Neuronal stem cell (in vitro differentiated cells): ENCODE data around the gene REP15.
"Not testable (repeated sequence)": the region's sequence is repeated elsewhere in the genome, so short reads cannot be mapped to it uniquely, and the experiment has no call there.

Experiments
- DNase-seq: peaks from one replicate; pipeline ENCODE4 v3.0.0-alpha.2; 2013; ENCODE audit warnings: low spot score
- H2AFZ ChIP-seq: one replicate; pipeline ENCODE4 v1.6.1; 2013; ENCODE audit warnings: mild to moderate bottlenecking, low read length, inconsistent platforms
- H2AK5ac ChIP-seq: 2 replicates; pipeline ENCODE4 v1.6.1; 2013; ENCODE audit warnings: low read depth, mild to moderate bottlenecking, inconsistent platforms, low read length, moderate library complexity, mixed read lengths
- H2BK120ac ChIP-seq: 2 replicates; pipeline ENCODE4 v1.6.1; 2013; ENCODE audit warnings: low read depth, mild to moderate bottlenecking, inconsistent platforms, low read length, moderate library complexity, mixed read lengths
- H2BK12ac ChIP-seq: one replicate; pipeline ENCODE4 v1.6.1; 2013; ENCODE audit warnings: low read length, inconsistent platforms
- H2BK15ac ChIP-seq: 2 replicates; pipeline ENCODE4 v1.6.1; 2013; ENCODE audit warnings: mild to moderate bottlenecking, low read length, inconsistent platforms, mixed read lengths
- H2BK5ac ChIP-seq: one replicate; pipeline ENCODE4 v1.6.1; 2013; ENCODE audit warnings: inconsistent platforms, mild to moderate bottlenecking, low read length, moderate library complexity
- H3K14ac ChIP-seq: one replicate; pipeline ENCODE4 v1.6.1; 2013; ENCODE audit warnings: low read length, inconsistent platforms
- H3K18ac ChIP-seq: 2 replicates; pipeline ENCODE4 v1.6.1; 2013; ENCODE audit warnings: low read length, inconsistent platforms
- H3K23ac ChIP-seq: 2 replicates; pipeline ENCODE4 v1.6.1; 2013; ENCODE audit warnings: low read depth, mild to moderate bottlenecking, mixed read lengths, low read length, inconsistent platforms; ENCODE audit not compliant: poor library complexity
- H3K27ac ChIP-seq: replicated peaks from 3 replicates; pipeline ENCODE4 v1.5.1; 2013; ENCODE audit warnings: low read length, inconsistent platforms
- H3K27me3 ChIP-seq, 3 experiments: 2 replicates each; pipeline ENCODE4 v1.6.1; 2013; ENCODE audit warnings: low read length in 3 of 3, mild to moderate bottlenecking in 2 of 3, inconsistent platforms in 1 of 3, low read depth in 1 of 3, mixed read lengths in 1 of 3, moderate library complexity in 1 of 3; ENCODE audit not compliant: control insufficient read depth in 3 of 3, insufficient read depth in 3 of 3
- H3K36me3 ChIP-seq, 2 donors: replicated peaks in 1 of 2; 2 replicates each; pipeline ENCODE4 v1.6.1; 2013; ENCODE audit warnings: low read length in 2 of 2; ENCODE audit not compliant: control insufficient read depth in 2 of 2, insufficient read depth in 2 of 2
- H3K4ac ChIP-seq: 2 replicates; pipeline ENCODE4 v1.6.1; 2013; ENCODE audit warnings: inconsistent platforms, mild to moderate bottlenecking, low read length, moderate library complexity
- H3K4me1 ChIP-seq, 2 donors: 1 replicate in 1 of 2; 2 replicates in 1 of 2; pipeline ENCODE4 v1.6.1; 2013; ENCODE audit warnings: low read length in 2 of 2, low read depth in 1 of 2; ENCODE audit not compliant: control insufficient read depth in 2 of 2, insufficient read depth in 1 of 2
- H3K4me2 ChIP-seq: one replicate; pipeline ENCODE4 v1.6.1; 2013; ENCODE audit warnings: mild to moderate bottlenecking, low read length, inconsistent platforms; ENCODE audit not compliant: insufficient read depth, poor library complexity, severe bottlenecking
- H3K4me3 ChIP-seq, 2 donors: 2 replicates each; pipeline ENCODE4 v1.5.1; 2013; ENCODE audit warnings: low read length in 2 of 2, mild to moderate bottlenecking in 2 of 2, inconsistent platforms in 1 of 2, moderate library complexity in 1 of 2
- H3K79me1 ChIP-seq: one replicate; pipeline ENCODE4 v1.6.1; 2013; ENCODE audit warnings: low read depth, mild to moderate bottlenecking, inconsistent platforms, low read length, moderate library complexity
- H3K9ac ChIP-seq: one replicate; pipeline ENCODE4 v1.6.1; 2013; ENCODE audit warnings: mild to moderate bottlenecking, low read depth, low read length, inconsistent platforms; ENCODE audit not compliant: poor library complexity
- H3K9me3 ChIP-seq, 2 donors: replicated peaks in 1 of 2; 2 replicates each; pipeline versions ENCODE3 to v1.6.1; 2013; ENCODE audit warnings: low read length in 2 of 2, mild to moderate bottlenecking in 2 of 2, inconsistent platforms in 1 of 2, low read depth in 1 of 2, mixed read lengths in 1 of 2, moderate library complexity in 1 of 2; ENCODE audit not compliant: control insufficient read depth in 2 of 2, insufficient read depth in 1 of 2
- H4K8ac ChIP-seq: one replicate; pipeline ENCODE4 v1.6.1; 2013; ENCODE audit warnings: low read depth, mild to moderate bottlenecking, inconsistent platforms, low read length, moderate library complexity
- H4K91ac ChIP-seq: one replicate; pipeline ENCODE4 v1.6.1; 2013; ENCODE audit warnings: low read length, low read depth, mild to moderate bottlenecking, inconsistent platforms; ENCODE audit not compliant: poor library complexity
- WGBS, 2 donors: extraction: QIAGEN DNeasy Blood & Tissue Kit; methylation state at CpG; one replicate each; pipeline ENCODE4 v1.1.7; 2013; ENCODE audit warnings: missing lambda C conversion rate in 2 of 2, mixed read lengths in 1 of 2; ENCODE audit not compliant: insufficient read length in 2 of 2, insufficient replicate concordance in 1 of 2; ENCODE audit errors: extremely low coverage in 2 of 2; 5-methylcytosine and 5-hydroxymethylcytosine counted together

Gene REP15

GRCh38 chr12:27653661-27654060 lies 42.6 kb upstream of the REP15 start:
- Histone ChIP-seq H4K8ac (no peak overlapping the region), H3K9ac (no peak overlapping the region), H2AK5ac (no peak overlapping the region), H2BK15ac (no peak overlapping the region), H3K4me2 (no peak overlapping the region), H3K79me1 (no peaks in the 10 kb centered on the region), H3K9me3 (peaks cover 0 to 2% of the 10 kb centered on the region in 2 donors), H3K23ac (no peak overlapping the region), H3K27ac (no peak overlapping the region), H4K91ac (no peak overlapping the region), H3K4me1 (no peaks in the 10 kb centered on the region), H3K4ac (no peak overlapping the region), H3K4me3 (no peak overlapping the region), H2BK120ac (no peak overlapping the region), H2AFZ (no peak overlapping the region), H3K27me3 (no peaks in the 10 kb centered on the region), H3K18ac (no peak overlapping the region), H3K36me3 (peaks cover 2 to 20% of the 10 kb centered on the region in 2 donors), H2BK12ac (no peak overlapping the region), H3K14ac (no peak overlapping the region), H2BK5ac (no peak overlapping the region)
- DNase-seq: no peak

- H2AK5ac ChIP-seq, H2BK12ac ChIP-seq, H4K8ac ChIP-seq, H2BK5ac ChIP-seq, H2BK15ac ChIP-seq, H3K4ac ChIP-seq, H3K27me3 ChIP-seq, DNase-seq, H3K27ac ChIP-seq, H3K23ac ChIP-seq, H2BK120ac ChIP-seq, H3K4me3 ChIP-seq, H2AFZ ChIP-seq, H3K18ac ChIP-seq, H3K4me2 ChIP-seq, H3K9ac ChIP-seq, H4K91ac ChIP-seq, H3K79me1 ChIP-seq, H3K4me1 ChIP-seq, H3K14ac ChIP-seq, H3K9me3 ChIP-seq: not testable (repeated sequence)
- H3K36me3 ChIP-seq: peaks cover 2 to 16% of the 10 kb centered on the region in 2 donors
- no CpG with 5 or more reads among the region's 3 CpGs for WGBS, 2 donors
Observed at GRCh38 chr12:27655476-27655875, 40.8 kb upstream of the REP15 start.

- Histone ChIP-seq H2AFZ (no peak overlapping the region), H3K23ac (no peak overlapping the region), H4K8ac (no peak overlapping the region), H3K27ac (no peak overlapping the region), H3K27me3 (no peaks in the 10 kb centered on the region), H3K36me3 (peaks cover 4 to 23% of the 10 kb centered on the region in 2 donors), H2BK15ac (no peak overlapping the region), H3K9me3 (peaks cover 0 to 2% of the 10 kb centered on the region in 2 donors), H3K4ac (no peak overlapping the region), H2AK5ac (no peak overlapping the region), H3K4me1 (no peaks in the 10 kb centered on the region), H3K14ac (no peak overlapping the region), H4K91ac (no peak overlapping the region), H2BK5ac (no peak overlapping the region), H3K4me3 (no peak overlapping the region), H3K18ac (no peak overlapping the region), H3K9ac (no peak overlapping the region), H3K79me1 (no peaks in the 10 kb centered on the region), H3K4me2 (no peak overlapping the region), H2BK12ac (no peak overlapping the region), H2BK120ac (no peak overlapping the region)
- no CpG with 5 or more reads among the region's 4 CpGs for WGBS, 2 donors
- no peak for DNase-seq
Observed at GRCh38 chr12:27657296-27657695, 39.0 kb upstream of the REP15 start.

GRCh38 chr12:27665704-27666103 lies 30.5 kb upstream of the REP15 start:
- Histone ChIP-seq H3K18ac (no peak overlapping the region), H3K79me1 (no peaks in the 10 kb centered on the region), H2BK15ac (no peak overlapping the region), H3K4me2 (no peak overlapping the region), H4K8ac (no peak overlapping the region), H3K9ac (no peak overlapping the region), H3K36me3 (peaks cover 12 to 39% of the 10 kb centered on the region in 2 donors), H3K27me3 (no peaks in the 10 kb centered on the region), H2AK5ac (no peak overlapping the region), H2BK5ac (no peak overlapping the region), H3K27ac (no peak overlapping the region), H3K4me1 (no peaks in the 10 kb centered on the region), H4K91ac (no peak overlapping the region), H3K9me3 (no peaks in the 10 kb centered on the region), H2AFZ (no peak overlapping the region), H3K4me3 (no peak overlapping the region), H2BK120ac (no peak overlapping the region), H3K23ac (no peak overlapping the region), H3K4ac (no peak overlapping the region), H2BK12ac (no peak overlapping the region), H3K14ac (no peak overlapping the region)
- no peak for DNase-seq
- no CpG with 5 or more reads among the region's 3 CpGs for WGBS, 2 donors
